ENCODE data around the gene POGLUT3. TPM values are rescaled to one million over a fixed set of nuclear protein-coding genes. Genes with fewer than 3 reads are reported as not detected.

The POGLUT3 gene
- total RNA-seq, 1 experiment from 2014 or later, result 52.3 TPM

- Histone ChIP-seq H3K27ac (ENCODE audit: low read length) (no peak overlapping the region), H3K4me1 (ENCODE audit: control insufficient read depth, insufficient read depth, low read length) (no peaks in the 10 kb centered on the region), H3K36me3 (ENCODE audit: control insufficient read depth, insufficient read depth, low read length) (no peaks in the 10 kb centered on the region), H3K9me3 (ENCODE audit: control insufficient read depth, insufficient read depth, low read depth, low read length) (0 out of 2 replicates have a peak, but pooled peaks cover under 1% of the 10 kb centered on the region), H3K27me3 (ENCODE audit: control insufficient read depth, insufficient read depth, low read length) (peaks cover 22% of the 10 kb centered on the region), H3K4me3 (ENCODE audit: low read depth in 2 of 2, low read length in 2 of 2) (no peak overlapping the region)
- no TSS peak for BruUV-seq (replicated peaks)
- in situ Hi-C loops (cut with HindIII; ENCODE audit: low pct_unique_long_range_greater_than_20kb, low sequenced_read_pairs), result no loop called here
- ChIA-PET CTCF (interaction anchor here (0.6 kb wide), 1 partner anchor 148 kb away, joined by 7 read pairs; no protein-coding TSS in a partner anchor), POLR2A (interaction anchor here (0.6 kb wide), 1 partner anchor 267 kb away, joined by 4 read pairs; no protein-coding TSS in a partner anchor)
- ATAC-seq (no peak), DNase-seq (ENCODE audit: low read depth, low spot score) (no peak)
- intact Hi-C loops (cut with micrococcal nuclease; ENCODE audit: unreplicated experiment), result no loop called here
- TF ChIP-seq SIN3A (IDR thresholded peaks at IDR 0.05; ENCODE audit: borderline replicate concordance, insufficient read depth, low read depth, low read length) (no peak), REST (IDR thresholded peaks at IDR 0.05; ENCODE audit: insufficient read depth in 1 of 2, low read depth in 2 of 2, low read length in 1 of 2) (no peak), POLR2AphosphoS5 (IDR thresholded peaks at IDR 0.05; ENCODE audit: low read depth, low read length) (no peak), TCF7L2 (IDR thresholded peaks at IDR 0.05; ENCODE audit: low read depth, low read length) (no peak)
- TF ChIP-seq, protein P1, sequence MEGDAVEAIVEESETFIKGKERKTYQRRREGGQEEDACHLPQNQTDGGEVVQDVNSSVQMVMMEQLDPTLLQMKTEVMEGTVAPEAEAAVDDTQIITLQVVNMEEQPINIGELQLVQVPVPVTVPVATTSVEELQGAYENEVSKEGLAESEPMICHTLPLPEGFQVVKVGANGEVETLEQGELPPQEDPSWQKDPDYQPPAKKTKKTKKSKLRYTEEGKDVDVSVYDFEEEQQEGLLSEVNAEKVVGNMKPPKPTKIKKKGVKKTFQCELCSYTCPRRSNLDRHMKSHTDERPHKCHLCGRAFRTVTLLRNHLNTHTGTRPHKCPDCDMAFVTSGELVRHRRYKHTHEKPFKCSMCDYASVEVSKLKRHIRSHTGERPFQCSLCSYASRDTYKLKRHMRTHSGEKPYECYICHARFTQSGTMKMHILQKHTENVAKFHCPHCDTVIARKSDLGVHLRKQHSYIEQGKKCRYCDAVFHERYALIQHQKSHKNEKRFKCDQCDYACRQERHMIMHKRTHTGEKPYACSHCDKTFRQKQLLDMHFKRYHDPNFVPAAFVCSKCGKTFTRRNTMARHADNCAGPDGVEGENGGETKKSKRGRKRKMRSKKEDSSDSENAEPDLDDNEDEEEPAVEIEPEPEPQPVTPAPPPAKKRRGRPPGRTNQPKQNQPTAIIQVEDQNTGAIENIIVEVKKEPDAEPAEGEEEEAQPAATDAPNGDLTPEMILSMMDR (IDR thresholded peaks at IDR 0.05), result no peak
Measured at GRCh38 chr11:108516125-108516524, 17.9 kb upstream of the POGLUT3 start.

- ATAC-seq (no peak), DNase-seq (ENCODE audit: low read depth, low spot score) (no peak)
- CTCF ChIA-PET, result no interaction called here
Measured at GRCh38 chr11:108512708-108513107, 14.5 kb upstream of the POGLUT3 start.

More at GRCh38 chr11:108512708-108513107, 14.5 kb upstream of the POGLUT3 start:
- Histone ChIP-seq H3K4me3 (ENCODE audit: low read depth in 2 of 2, low read length in 2 of 2) (no peak overlapping the region), H3K27me3 (ENCODE audit: control insufficient read depth, insufficient read depth, low read length) (peaks cover 23% of the 10 kb centered on the region), H3K4me1 (ENCODE audit: control insufficient read depth, insufficient read depth, low read length) (no peaks in the 10 kb centered on the region), H3K27ac (ENCODE audit: low read length) (no peak overlapping the region), H3K36me3 (ENCODE audit: control insufficient read depth, insufficient read depth, low read length) (no peaks in the 10 kb centered on the region), H3K9me3 (ENCODE audit: control insufficient read depth, insufficient read depth, low read depth, low read length) (peaks cover 8% of the 10 kb centered on the region; the same call in 1 of the 2 replicates)
- in situ Hi-C loops (cut with HindIII; ENCODE audit: low pct_unique_long_range_greater_than_20kb, low sequenced_read_pairs) (no loop called here), intact Hi-C loops (cut with micrococcal nuclease; ENCODE audit: unreplicated experiment) (no loop called here)
- TF ChIP-seq SIN3A (IDR thresholded peaks at IDR 0.05; ENCODE audit: borderline replicate concordance, insufficient read depth, low read depth, low read length) (no peak), TCF7L2 (IDR thresholded peaks at IDR 0.05; ENCODE audit: low read depth, low read length) (no peak), POLR2AphosphoS5 (IDR thresholded peaks at IDR 0.05; ENCODE audit: low read depth, low read length) (no peak), REST (IDR thresholded peaks at IDR 0.05; ENCODE audit: insufficient read depth in 1 of 2, low read depth in 2 of 2, low read length in 1 of 2) (no peak)
- TF ChIP-seq, protein P1 (IDR thresholded peaks at IDR 0.05), result no peak
- no TSS peak for BruUV-seq (replicated peaks)
- POLR2A ChIA-PET, result no interaction called here
